GM18519 (cell line): Measurements from ENCODE around the gene AXIN2.
"Not testable (repeated sequence)": the region's sequence is repeated elsewhere in the genome, so short reads cannot be mapped to it uniquely, and the experiment has no call there.

Source experiments
- ATAC-seq: cut with Tn5 transposase; IDR thresholded peaks from one replicate; pipeline ENCODE4 v1.9.1; 2021; ENCODE audit warnings: mild to moderate bottlenecking, moderate library complexity; ENCODE audit not compliant: unreplicated experiment, low FRiP score

Gene AXIN2

DNA sequence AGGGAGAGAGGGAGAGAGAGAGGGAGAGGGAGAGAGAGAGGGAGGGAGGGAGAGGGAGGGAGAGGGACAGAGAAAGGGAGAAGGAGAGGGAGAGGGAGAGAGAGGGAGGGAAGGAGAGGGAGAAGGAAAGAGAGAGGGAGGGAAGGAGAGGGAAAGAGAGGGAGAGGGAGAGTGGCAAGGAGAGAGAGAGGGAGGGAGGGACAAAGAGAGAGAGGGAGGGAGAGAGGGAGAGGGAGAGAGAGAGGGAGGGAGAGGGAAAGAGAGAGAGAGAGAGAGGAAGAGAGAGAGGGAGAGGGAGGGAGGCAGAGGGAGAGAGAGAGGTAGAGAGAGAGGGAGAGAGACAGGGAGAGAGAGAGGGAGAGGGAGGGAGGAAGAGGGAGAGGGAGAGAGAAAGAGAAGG is 73.5 kb downstream of the AXIN2 start:
- no peak for ATAC-seq

DNA sequence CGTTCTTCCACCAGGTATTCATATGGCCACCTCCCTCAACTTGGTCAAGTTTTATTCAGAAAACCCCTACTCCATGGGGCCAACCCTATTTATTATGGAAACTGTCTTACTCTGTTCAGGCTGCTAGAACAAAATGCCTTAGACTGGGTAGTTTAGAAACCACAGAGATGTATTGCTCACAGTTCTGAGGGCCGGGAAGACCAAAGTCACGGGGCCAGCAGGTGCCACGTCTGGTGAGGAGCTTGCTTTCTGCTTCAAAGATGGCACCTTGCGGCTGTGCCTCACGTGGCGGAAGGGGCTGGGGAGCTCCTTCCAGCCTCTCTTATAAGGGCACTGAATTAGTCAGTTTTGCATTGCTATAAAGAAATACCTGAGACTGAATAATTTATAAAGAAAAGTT is 74.3 kb downstream of the AXIN2 start:
- ATAC-seq = no peak

DNA sequence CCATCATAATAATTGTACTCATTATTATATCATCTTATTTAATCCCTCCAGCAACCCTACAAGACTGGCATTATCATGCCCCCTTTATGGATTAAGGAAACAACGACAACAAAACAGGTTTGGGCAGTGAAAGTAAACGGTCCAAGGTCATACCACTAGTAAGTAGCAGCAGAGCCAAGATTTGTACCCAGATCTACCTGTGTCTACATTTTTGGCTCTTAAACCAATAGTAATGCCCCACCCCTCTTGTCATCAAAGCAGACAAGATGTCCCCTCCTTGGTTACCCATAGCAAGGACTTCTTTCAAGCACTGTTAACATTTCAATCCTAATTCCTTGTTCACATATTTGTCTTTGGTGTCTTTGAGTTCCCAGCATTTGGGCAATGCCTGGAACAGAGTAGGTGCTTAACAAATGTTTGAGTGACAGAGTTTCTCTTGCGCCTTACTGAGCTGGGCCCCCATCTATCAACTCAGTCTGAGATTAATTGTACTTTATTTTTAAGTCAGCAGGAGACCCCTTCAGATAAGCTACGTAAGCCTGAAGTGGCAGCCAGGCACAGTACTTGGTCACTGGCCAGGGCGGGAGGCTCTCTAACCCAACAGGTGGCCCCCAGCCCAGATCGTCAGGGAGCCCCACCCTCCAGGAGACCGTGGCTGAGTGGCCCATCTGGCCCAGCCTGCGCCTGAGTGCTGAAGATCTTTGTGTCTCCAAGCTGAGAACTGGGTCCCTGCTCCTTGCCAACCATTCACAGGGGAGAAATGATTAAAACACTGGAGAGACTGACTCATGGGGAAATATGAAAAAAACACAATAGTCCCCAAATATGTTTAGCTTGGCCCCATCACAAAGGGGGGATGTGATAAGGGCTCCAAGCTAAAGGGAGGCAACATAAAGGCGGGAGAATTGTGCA is 75.8 kb downstream of the AXIN2 start:
- ATAC-seq = no peak

DNA sequence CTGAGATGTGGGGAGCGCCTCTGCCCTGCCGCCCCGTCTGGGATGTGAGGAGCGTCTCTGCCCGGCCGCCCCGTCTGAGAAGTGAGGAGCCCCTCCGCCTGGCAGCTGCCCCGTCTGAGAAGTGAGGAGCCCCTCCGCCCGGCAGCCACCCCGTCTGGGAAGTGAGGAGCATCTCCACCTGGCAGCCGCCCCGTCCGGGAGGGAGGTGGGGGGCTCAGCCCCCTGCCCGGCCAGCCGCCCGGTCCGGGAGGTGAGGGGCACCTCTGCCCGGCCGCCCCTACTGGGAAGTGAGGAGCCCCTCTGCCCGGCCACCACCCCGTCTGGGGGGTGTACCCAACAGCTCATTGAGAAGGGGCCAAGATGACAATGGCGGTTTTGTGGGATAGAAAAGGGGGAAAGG is 77.0 kb downstream of the AXIN2 start:
- not testable (repeated sequence) for ATAC-seq

DNA sequence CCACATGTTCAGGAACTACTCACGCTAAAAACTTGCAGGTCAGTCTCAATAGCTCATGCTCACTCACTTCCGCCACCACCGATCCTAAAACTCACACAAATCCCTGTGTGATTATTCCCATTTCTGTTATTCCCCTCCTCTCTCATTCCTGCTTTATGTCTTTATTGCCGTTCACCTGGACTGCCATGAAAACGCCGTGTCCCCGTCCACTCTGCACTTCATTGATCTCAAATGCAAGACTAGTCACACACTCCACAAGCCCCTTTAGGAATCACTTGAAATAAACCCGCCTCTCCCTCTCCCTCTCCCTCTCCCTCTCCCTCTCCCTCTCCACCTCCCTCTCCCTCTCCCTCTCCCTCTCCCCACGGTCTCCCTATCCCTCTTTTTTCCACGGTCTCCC is 78.0 kb downstream of the AXIN2 start:
- ATAC-seq = no peak

DNA sequence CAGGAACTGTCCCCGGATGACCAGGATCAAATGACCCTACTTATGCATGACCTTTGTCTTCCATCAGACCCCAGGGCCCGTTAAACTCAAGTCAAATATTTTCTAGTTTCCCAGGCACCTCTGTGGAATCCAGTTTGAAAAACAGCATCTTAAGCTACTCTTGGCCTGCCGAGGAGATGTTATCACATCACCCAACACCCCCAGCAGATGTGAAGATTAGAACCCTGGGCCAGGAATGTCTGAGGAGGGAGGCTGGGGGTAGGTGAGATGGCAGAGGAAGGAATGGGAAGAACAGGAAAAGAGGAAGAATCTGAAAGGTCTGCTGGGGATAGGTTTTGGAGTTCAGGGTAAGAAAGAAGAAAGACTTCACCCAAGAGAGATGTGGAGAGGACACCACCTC is 79.2 kb downstream of the AXIN2 start:
- no peak for ATAC-seq

DNA sequence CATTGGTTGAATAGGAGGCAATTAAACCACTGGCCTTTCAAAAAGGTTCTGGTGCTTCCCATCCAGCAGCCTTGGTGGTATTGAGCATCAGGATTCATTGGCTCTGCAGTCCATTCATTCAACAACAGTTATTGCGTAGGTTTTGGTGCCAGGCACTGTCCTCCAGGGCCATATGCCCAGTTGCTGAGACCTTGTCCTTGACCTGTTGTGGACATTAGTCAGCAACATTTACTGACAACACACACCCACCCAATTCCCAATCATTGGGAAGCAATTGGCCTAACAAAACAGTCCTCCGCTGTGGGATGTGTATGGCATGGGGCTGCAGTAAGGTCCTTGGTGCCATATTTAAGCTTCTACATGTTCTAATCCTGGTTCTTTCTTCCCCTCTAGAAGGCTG is 82.2 kb downstream of the AXIN2 start:
- ATAC-seq = no peak
